ENCODE results near the gene PRDM15. TPM values are rescaled to one million over a fixed set of nuclear protein-coding genes. Genes with fewer than 3 reads are reported as not detected.

The PRDM15 gene
- total RNA-seq, 2 donors from 2014 or later: 6.7 to 18.1 TPM

DNA sequence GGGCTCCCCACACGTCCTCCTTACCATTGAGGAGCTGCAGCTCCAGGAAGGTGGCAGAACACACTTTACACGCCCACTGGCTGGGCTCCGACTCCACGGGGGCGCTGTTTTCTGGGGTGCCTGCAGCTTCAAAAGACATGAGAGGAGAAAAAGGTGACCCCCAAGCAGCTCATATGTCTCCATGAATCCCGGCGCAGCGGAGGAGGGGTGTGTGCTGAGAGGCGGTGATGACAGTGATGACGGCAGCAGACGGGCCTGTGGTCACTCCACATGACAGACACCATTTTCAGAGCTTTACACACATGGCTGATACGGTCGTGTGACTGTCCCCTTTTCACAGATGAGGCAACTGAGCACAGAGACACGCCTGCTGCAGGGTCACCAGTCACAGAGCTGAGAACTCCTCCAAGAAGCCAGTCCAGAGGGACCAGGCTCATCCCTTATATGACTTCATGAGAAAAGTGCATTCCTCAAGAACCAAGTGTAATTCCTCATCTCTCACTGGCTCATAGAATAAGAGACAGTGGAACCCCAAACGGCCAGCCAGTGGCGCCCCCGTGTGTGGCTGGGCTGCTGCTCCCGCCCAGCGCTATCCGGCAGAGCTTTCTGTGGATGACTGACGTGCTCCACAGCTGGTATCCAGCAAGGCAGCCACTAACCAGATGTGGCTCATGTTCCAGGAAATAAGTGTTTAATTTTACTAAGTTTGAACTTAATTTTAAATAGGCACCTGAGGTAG is 31.9 kb downstream of the PRDM15 start:
- no peak for TF ChIP-seq POLR2AphosphoS5 (IDR thresholded peaks at IDR 0.05)
- no peak for TF ChIP-seq POLR2A (IDR thresholded peaks at IDR 0.05)
- TF ChIP-seq, protein P1, sequence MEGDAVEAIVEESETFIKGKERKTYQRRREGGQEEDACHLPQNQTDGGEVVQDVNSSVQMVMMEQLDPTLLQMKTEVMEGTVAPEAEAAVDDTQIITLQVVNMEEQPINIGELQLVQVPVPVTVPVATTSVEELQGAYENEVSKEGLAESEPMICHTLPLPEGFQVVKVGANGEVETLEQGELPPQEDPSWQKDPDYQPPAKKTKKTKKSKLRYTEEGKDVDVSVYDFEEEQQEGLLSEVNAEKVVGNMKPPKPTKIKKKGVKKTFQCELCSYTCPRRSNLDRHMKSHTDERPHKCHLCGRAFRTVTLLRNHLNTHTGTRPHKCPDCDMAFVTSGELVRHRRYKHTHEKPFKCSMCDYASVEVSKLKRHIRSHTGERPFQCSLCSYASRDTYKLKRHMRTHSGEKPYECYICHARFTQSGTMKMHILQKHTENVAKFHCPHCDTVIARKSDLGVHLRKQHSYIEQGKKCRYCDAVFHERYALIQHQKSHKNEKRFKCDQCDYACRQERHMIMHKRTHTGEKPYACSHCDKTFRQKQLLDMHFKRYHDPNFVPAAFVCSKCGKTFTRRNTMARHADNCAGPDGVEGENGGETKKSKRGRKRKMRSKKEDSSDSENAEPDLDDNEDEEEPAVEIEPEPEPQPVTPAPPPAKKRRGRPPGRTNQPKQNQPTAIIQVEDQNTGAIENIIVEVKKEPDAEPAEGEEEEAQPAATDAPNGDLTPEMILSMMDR (IDR thresholded peaks at IDR 0.05): no peak
- Histone ChIP-seq H3K4me1 (replicated peaks) (no peaks in the 10 kb centered on the region), H3K27me3 (replicated peaks; ENCODE audit: insufficient read depth) (no peaks in the 10 kb centered on the region), H3K36me3 (no peaks in the 10 kb centered on the region), H3K9me3 (no peaks in the 10 kb centered on the region), H3K27ac (no peak overlapping the region), H3K4me3 (no peak overlapping the region)
- DNase-seq (ENCODE audit: low spot score): no peak
- 85% methylated on average over 21 of the region's 21 CpGs for WGBS
- intact Hi-C loops (cut with DNase I): no loop called here

DNA sequence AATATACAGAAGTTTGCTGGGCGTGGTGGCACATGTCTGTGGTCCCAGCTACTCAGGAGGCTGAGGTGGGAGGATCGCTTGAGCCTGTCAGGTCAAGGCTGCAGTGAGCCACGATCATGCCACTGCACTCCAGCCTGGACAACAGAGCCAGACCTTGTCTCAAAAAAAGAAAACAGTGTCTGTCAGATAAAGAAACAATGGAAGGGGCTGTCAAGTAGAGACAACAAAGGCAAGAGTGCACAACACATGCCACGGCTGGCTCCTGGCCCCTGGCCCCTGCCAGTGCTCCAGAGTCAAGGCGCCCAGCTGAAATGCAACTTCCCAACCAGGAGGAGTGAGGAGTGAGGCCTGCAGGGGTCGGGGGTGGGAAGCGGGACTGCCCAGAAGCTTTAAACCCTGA is 32.6 kb downstream of the PRDM15 start:
- WGBS: 81% methylated on average over 7 of the region's 7 CpGs
- H3K36me3 ChIP-seq: no peaks in the 10 kb centered on the region
- no peak for TF ChIP-seq POLR2AphosphoS5 (IDR thresholded peaks at IDR 0.05)
- H3K4me1 ChIP-seq (replicated peaks): no peaks in the 10 kb centered on the region
- intact Hi-C loops (cut with DNase I): no loop called here
- no peaks in the 10 kb centered on the region for H3K9me3 ChIP-seq
- no peak for DNase-seq (ENCODE audit: low spot score)
- no peak overlapping the region for H3K4me3 ChIP-seq
- H3K27me3 ChIP-seq (replicated peaks; ENCODE audit: insufficient read depth): no peaks in the 10 kb centered on the region
- H3K27ac ChIP-seq: no peak overlapping the region

DNA sequence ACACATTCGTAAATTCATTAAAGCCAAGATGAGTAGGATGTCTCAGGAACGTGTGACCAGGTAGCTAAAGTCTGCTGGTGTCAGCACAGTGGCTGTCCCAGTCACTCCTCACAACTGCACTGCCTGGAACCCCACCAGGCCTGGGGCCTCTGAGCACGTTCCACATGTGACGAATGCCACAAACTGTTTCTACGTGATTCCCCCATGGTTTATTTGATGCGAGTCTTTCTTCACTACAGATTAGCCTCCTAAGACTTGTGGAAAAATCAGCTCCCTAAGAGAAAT is 33.2 kb downstream of the PRDM15 start:
- H3K9me3 ChIP-seq: no peaks in the 10 kb centered on the region
- no peaks in the 10 kb centered on the region for H3K4me1 ChIP-seq (replicated peaks)
- no peak overlapping the region for H3K27ac ChIP-seq
- no peaks in the 10 kb centered on the region for H3K27me3 ChIP-seq (replicated peaks; ENCODE audit: insufficient read depth)
- DNase-seq (ENCODE audit: low spot score): no peak
- intact Hi-C loops (cut with DNase I): no loop called here
- H3K4me3 ChIP-seq: no peak overlapping the region
- 89% methylated on average over 6 of the region's 6 CpGs for WGBS
- H3K36me3 ChIP-seq: no peaks in the 10 kb centered on the region
- TF ChIP-seq POLR2AphosphoS5 (IDR thresholded peaks at IDR 0.05): no peak
- no peak for TF ChIP-seq POLR2A (IDR thresholded peaks at IDR 0.05)
- TF ChIP-seq, protein P1 (IDR thresholded peaks at IDR 0.05): no peak

DNA sequence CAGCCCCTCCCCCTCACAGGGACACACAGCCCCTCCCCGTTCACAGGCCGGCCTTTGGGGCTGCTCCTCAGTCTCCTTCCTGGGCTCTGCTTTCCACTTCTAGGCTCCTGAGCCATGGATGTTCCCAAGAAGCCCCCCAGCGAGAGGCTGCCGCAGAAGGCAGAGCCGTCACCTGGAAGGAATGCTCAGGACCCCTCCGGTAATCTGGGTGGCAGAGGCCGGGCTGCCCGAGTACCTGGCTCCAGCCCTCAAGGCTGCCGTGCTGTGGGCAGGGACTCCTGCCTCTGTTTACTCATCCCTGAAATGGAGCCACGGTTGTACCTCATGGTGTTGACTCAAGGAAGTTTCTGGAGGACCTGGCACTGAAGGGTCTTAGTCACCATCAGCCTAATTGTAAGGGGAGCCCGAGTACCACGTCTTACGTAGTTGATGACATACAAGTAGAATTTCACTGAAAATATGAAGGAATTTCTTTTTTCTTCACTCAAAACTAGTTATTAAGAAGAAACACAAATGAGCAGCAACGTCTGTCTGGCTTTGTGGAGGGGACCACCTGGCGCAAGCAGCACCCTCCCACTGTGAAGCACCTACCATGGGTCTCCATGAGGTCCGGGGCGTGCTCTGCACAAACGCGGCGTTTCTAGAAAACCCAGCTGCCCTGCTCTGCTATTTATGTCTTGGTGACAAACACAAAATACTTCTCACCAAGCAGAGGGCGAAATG is 33.7 kb downstream of the PRDM15 start:
- Histone ChIP-seq H3K9me3 (no peaks in the 10 kb centered on the region), H3K27ac (no peak overlapping the region), H3K4me1 (replicated peaks) (no peaks in the 10 kb centered on the region), H3K27me3 (replicated peaks; ENCODE audit: insufficient read depth) (no peaks in the 10 kb centered on the region), H3K36me3 (no peaks in the 10 kb centered on the region), H3K4me3 (no peak overlapping the region)
- intact Hi-C loops (cut with DNase I): no loop called here
- TF ChIP-seq, protein P1 (IDR thresholded peaks at IDR 0.05): no peak
- TF ChIP-seq POLR2AphosphoS5 (IDR thresholded peaks at IDR 0.05): no peak
- TF ChIP-seq POLR2A (IDR thresholded peaks at IDR 0.05): no peak
- WGBS: 87% methylated on average over 19 of the region's 21 CpGs
- no peak for DNase-seq (ENCODE audit: low spot score)

DNA sequence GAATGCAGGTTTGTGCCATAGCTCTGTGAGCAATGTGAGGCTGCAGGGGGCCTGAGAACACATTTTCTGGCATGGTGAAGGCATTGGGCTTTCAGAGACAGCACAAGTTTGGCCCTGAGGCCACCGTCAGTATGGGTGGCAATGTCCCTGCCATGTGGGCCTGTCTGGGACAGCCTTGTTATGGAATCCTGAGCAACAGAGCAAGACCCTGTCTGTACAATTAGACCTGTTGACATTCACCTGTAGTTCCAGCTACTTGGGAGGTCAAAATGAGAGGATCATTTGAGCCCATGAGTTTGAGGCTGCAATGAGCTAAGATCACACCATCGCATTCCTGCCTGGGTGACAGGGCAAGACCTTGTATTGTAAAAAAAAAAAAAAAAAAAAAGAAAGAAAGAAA is 35.6 kb downstream of the PRDM15 start:
- no peaks in the 10 kb centered on the region for H3K9me3 ChIP-seq
- no peak overlapping the region for H3K27ac ChIP-seq
- WGBS: 94% methylated on average over 2 of the region's 2 CpGs
- intact Hi-C loops (cut with DNase I): no loop called here
- H3K27me3 ChIP-seq (replicated peaks; ENCODE audit: insufficient read depth): no peaks in the 10 kb centered on the region
- H3K36me3 ChIP-seq: peaks cover 0 to 3% of the 10 kb centered on the region in 2 donors
- H3K4me1 ChIP-seq (replicated peaks): no peaks in the 10 kb centered on the region
- TF ChIP-seq, protein P1 (IDR thresholded peaks at IDR 0.05): no peak
- TF ChIP-seq POLR2AphosphoS5 (IDR thresholded peaks at IDR 0.05) (no peak), POLR2A (IDR thresholded peaks at IDR 0.05) (no peak)
- no peak overlapping the region for H3K4me3 ChIP-seq
- no peak for DNase-seq (ENCODE audit: low spot score)

Data from prostate gland (tissue), 2 donors.